PFSK-1 (cell line): Measurements from ENCODE around the gene FMNL2.

Source experiments
- FOXP2 ChIP-seq: optimal IDR thresholded peaks from 2 replicates; pipeline ENCODE3; 2011; ENCODE audit warnings: borderline replicate concordance, control low read depth, inconsistent platforms; ENCODE audit not compliant: insufficient read depth; ENCODE audit errors: extremely low read length, extremely low read depth
- POLR2AphosphoS5 ChIP-seq: IDR thresholded peaks from 2 replicates; pipeline ENCODE4 v1.6.1; 2012; ENCODE audit warnings: low read depth, mild to moderate bottlenecking, control low read depth, low read length, moderate library complexity
- SIN3A ChIP-seq: IDR thresholded peaks from 2 replicates; pipeline ENCODE4 v1.6.1; 2012; ENCODE audit warnings: mild to moderate bottlenecking, low read length, moderate library complexity, borderline replicate concordance; ENCODE audit not compliant: insufficient read depth
- TF ChIP-seq, protein P1 (sequence below), 2 experiments: IDR thresholded peaks; 2 replicates each; pipeline versions ENCODE4 v1.6.1 to v1.8.0; 2011 to 2012; ENCODE audit warnings: low read depth in 2 of 2, low read length in 2 of 2, control low read depth in 1 of 2, inconsistent platforms in 1 of 2, mild to moderate bottlenecking in 1 of 2, moderate library complexity in 1 of 2; ENCODE audit not compliant: insufficient read depth in 1 of 2

DNA sequence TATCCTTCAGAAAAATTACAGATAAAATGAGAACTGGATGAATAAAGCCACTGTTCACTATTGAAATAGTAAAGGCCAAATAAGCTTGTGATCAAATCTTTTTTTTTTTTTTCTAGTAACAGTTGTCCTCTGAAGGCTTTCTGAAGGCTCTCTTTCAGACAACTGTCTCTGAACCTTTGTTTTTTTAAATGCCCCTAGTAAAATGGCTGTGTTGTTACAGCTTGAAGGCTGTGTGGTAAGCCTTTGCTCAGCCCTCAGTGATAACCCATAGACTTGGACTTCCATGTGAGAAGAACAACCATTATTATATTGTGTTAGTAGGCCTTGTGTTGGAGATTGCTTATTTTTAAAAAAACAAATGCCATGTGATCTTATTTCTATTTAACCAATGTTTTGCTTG lies 17.6 kb downstream of the FMNL2 start:
- no peak for TF ChIP-seq POLR2AphosphoS5
- TF ChIP-seq SIN3A: no peak
- TF ChIP-seq, protein P1, sequence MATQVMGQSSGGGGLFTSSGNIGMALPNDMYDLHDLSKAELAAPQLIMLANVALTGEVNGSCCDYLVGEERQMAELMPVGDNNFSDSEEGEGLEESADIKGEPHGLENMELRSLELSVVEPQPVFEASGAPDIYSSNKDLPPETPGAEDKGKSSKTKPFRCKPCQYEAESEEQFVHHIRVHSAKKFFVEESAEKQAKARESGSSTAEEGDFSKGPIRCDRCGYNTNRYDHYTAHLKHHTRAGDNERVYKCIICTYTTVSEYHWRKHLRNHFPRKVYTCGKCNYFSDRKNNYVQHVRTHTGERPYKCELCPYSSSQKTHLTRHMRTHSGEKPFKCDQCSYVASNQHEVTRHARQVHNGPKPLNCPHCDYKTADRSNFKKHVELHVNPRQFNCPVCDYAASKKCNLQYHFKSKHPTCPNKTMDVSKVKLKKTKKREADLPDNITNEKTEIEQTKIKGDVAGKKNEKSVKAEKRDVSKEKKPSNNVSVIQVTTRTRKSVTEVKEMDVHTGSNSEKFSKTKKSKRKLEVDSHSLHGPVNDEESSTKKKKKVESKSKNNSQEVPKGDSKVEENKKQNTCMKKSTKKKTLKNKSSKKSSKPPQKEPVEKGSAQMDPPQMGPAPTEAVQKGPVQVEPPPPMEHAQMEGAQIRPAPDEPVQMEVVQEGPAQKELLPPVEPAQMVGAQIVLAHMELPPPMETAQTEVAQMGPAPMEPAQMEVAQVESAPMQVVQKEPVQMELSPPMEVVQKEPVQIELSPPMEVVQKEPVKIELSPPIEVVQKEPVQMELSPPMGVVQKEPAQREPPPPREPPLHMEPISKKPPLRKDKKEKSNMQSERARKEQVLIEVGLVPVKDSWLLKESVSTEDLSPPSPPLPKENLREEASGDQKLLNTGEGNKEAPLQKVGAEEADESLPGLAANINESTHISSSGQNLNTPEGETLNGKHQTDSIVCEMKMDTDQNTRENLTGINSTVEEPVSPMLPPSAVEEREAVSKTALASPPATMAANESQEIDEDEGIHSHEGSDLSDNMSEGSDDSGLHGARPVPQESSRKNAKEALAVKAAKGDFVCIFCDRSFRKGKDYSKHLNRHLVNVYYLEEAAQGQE (IDR thresholded peaks at IDR 0.05; ENCODE audit: insufficient read depth in 1 of 2, low read depth in 2 of 2, low read length in 2 of 2): no peak
- no peak for TF ChIP-seq FOXP2
